ENCODE measurements around the gene WDR27.

WDR27 gene

DNA sequence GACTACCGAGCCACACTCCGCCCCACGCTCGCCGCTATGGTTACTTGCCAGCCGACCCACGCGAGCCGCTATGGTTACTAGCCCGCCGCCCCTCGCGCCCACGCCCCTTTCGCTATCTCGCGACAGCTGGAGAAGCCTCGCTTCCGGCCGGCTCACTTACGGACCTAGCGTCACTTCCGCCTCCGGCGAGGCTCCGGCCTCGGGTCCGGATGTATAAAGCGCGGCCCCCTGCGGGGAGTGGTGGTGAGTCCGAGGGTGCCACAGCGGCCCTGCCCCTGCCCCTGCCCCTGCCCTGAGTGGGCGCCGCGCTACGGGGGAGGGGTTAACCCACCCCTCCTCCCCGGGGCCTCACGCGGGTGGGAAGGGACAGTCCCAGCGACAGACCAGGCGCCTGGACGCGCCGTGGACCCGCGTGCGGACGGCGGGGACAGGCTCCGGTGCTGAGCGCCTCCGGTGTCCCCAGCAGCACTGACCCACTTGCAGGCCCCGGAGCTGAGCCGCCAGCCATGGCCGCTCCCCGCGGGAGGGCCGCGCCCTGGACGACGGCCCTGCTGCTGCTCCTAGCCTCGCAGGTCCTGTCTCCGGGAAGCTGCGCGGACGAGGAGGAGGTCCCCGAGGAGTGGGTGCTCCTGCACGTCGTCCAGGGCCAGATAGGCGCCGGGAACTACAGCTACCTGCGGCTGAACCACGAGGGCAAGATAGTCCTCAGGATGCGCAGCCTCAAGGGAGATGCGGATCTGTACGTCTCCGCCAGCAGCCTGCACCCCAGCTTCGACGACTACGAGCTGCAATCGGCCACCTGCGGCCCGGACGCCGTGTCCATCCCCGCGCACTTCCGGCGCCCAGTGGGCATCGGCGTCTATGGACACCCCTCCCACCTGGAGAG lies at the start of gene WDR27, which contains the start of gene C6orf120:
WDR27 (minus strand) TSS at position 76 of the 886 bp plus-strand sequence. CDS start 13,024 bp downstream, outside the sequence.
C6orf120 (plus strand) TSS at position 173 of the 886 bp plus-strand sequence; CDS start at position 507, 334 bp downstream.
- DNase-seq (ENCODE audit: low read depth), result peak; percentile 97

DNA sequence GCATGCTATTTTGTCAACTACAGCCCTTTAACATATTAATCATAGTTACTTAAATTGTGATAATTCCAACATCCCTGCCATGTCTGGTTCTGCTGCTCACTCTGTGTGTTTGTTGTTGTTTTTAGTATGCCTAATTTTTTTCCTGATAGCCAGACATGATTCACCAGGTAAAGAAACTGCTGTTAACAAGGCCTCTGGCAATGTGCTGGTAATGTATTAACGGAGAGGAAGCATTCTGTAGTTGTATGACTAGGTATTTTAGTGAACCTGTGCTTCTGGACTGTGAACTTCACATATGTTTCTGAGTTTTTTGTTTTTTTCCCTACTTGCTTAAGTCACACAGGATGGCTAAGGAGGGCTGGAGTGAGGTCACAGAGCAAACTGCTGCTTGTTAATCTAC lies 44.7 kb upstream of the WDR27 start:
- no peak for DNase-seq (ENCODE audit: low read depth)

DNA sequence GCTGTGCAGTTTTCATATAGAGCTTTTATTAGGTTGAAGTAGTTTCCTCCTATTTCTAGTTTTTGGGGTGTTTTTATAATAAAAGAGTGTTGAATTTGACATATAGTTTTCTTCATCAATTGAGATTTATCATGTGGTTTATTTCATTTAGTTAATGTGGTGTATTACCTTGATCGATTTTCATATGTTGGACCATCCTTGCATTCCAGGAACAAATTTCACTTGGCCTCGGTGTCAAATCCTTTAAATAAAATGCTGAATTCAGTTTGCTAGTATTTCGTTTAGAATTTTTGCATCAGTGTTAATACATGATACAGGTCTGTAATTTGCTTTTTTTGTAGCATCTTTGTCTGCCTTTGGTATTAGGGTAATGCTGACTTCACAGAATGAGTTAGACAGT lies 43.6 kb upstream of the WDR27 start:
- no peak for DNase-seq (ENCODE audit: low read depth)

DNA sequence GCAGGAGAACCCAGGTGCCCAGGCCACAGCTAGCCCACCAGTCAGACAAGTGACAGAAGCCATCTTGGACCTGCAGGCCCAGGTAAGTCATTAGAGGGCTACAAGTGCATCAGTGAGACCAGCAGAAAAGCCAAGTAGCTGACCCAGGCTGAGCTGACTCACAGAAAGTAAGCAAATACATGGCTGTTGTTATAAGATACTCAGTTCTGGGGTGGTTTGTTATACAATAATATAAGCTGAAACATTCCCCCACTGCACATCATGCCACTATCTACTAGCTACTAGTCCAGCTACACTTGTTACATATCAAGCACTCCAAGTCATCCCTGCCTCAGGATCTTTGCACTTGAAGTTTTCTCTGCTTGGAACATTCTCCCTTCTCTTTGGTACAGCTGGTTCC lies 39.5 kb upstream of the WDR27 start:
- DNase-seq (ENCODE audit: low read depth), result no peak

DNA sequence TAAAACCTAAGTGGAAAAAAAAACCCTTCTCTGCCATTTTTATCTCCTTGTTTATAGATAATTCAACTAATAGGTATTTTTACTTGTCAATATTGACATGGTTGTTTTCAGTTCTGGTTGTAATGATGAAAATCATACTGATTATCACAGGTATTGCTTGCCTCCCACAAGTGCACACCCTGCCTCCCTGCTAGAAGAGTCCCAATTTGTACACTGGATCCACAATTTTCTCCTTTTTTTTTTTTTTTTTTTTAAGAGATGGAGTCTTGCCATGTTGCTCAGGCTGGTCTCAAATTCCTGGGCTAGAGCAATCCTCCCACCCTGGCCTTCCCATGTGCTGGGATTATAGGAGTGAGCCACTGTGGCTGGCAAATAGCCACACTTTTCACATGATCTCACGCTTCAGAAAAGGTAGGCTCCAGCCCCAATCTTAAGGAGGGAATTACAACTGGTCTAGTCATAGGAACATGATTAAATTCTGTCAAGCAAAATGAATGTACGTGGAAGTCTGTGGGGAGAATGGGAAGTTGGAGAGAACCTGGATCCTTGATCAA lies 37.2 kb upstream of the WDR27 start:
- DNase-seq (ENCODE audit: low read depth), result no peak

DNA sequence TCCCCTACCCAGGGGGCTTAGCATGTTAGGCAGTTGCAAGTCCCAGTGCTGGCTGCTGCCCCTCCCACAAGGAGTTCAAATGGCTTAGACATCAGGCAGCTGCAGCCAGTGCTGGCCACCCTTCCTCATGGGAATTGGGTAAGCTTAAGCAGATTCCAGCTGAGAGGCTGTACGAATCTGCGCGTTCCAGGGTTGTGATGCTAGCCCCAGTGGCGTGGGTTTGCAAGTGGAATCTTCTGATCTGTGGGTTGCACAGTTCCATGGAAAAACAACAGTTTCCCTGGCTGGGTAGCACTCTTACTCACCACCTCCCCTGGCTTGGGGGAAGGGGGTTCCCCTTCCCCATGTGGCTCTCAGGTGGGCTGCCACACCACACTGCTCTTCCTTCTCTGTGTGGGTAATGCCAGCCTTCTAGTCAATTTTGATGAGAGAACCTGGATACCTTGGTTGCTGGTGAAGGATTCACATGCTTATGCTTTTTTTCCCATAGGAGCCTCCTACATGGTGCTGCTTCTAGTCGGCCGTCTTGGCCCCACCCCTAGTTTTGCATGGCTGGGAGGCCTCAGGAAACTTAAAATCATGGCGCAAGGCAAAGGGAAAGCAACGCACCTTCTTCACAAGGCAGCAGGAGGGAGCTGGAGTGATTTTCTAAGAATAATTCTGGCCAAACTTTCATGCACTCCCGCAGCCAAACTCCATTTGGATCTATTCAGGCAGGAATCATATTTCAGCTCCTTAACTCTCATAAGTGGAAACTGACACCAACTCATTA lies 36.6 kb upstream of the WDR27 start:
- DNase-seq (ENCODE audit: low read depth), result peak; percentile 39

DNA sequence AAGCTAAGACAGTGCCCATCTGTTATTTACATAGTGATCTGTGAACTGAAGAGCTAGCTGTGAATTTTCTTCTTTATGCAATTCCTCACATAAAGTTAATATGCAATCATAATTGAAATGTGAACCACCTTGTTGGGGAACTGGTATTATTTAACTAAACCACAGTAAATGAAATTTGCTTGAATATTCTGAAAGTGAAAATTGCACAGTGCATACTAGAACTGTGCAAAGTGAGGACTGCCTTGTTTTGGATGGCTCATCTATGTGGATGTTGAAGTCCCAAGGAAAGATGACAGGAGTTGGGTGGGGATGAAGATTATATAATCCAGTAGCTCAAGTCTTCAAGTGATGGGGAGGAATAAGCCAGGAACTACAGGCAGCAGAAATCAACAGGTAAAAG lies 28.1 kb upstream of the WDR27 start:
- no peak for DNase-seq (ENCODE audit: low read depth)

DNA sequence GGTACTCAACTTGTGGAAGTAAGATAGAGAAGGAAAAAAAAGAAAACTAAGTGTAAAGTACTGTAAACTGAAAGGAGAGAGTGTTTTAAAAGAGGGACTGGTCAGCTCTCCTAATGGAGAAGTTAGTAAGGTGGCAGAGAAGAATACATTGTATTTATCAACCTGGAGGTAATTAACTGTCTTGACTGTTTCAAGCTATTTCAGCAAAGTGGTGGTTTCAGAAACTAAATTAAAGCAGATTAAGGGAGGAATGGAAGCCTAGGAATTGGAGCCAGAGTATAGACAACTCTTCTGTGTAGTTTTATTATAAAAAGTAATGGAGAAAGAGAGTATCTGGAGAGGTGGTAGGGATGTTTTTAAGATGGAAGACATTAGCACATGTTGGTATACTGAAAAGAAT lies 25.1 kb upstream of the WDR27 start:
- no peak for DNase-seq (ENCODE audit: low read depth)

DNA sequence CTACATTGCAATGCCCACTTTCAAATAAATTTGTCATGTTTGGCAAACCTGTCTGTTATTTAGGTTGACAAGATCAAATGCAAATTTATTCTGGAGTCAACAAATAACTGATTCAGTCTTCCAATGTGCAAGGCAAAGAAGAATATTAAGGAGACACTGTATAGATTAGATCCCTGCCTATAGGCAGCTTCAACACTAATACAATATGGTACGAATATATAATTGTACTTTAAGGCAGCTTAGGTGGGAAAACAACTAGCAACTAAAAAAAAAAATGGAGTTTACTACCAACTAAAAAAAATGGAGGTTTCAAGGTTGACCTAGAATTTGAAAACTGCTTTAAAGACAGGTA lies 24.2 kb upstream of the WDR27 start:
- DNase-seq (ENCODE audit: low read depth), result no peak

DNA sequence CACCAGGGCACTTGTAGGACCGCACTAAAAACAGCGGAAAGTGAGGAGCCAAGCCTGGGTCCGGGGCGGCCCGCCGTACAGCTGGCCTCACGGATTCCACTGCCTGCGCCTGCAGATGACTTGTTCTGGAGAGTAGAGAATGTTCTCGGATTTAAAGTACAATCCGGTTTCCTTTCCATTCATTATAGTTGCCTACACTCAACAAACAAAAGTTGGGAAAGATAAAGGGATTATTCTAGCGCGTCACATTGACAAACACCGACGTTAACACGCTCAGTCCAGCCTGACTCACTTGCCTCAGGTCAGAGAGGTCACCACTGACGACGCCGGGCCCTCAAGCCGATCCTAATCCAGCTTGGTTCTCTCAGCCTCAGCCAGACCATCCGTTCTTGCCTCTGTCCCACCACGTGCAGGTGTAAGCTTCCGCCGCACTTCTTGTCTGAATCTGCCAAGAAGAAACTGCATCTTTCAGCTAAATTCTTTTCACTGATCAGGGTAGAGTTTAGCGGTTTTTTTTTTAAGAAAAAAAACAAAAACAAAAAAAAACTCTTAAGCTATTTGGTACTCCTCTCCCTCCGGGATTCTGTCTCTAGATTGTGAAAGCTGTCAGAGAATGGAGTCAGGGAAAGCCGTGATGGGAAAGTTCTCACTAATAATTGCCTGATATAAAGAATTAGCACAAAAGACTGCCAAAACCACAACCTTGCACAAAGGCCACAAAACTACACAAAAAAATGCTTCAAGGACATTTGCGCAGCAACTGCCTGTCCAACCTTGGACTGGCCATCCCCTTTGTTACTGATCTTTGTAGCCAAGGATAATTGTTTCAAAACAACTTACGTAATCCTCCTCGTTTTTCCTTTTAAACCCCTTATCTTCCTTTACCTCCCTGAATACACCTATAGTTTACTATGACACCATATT lies 23.6 kb upstream of the WDR27 start:
- peak; percentile 96 for DNase-seq (ENCODE audit: low read depth)

DNA sequence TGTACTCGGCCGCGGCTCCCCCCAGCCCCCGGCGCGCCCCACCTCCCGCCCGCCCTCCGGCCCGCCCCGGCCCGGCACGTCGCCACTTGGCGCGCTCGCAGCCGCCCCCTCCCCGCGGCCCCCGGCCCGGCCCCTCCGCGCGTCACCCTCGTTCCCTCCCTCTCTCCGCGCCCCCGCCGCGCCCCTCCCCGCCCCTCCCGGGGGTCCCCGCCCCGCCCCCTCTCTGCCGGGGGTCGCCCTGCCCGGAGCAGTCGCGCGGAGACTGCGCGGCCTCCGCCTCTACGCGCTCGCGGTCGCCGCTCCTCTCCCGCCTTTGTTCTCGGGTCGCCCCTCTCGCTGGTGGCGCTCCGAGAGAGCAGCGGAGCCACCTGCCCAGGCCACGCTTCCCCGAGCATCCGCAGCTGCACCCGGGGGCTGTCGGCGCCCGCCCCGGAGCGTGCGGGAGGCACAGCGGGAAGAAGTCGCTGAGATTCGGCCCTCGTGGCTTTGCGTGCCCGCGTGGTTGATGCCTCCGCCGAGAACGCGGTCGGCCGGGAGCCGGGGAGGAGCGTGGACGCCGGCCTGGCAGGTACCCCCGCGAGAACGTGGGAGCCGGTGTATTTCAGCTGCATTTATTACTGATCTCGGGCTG lies 22.8 kb upstream of the WDR27 start, which contains the start of gene PHF10:
PHF10 (minus strand) TSS at position 7 of the 631 bp plus-strand sequence. CDS start 569 bp downstream, outside the sequence.
- DNase-seq (ENCODE audit: low read depth), result no peak

DNA sequence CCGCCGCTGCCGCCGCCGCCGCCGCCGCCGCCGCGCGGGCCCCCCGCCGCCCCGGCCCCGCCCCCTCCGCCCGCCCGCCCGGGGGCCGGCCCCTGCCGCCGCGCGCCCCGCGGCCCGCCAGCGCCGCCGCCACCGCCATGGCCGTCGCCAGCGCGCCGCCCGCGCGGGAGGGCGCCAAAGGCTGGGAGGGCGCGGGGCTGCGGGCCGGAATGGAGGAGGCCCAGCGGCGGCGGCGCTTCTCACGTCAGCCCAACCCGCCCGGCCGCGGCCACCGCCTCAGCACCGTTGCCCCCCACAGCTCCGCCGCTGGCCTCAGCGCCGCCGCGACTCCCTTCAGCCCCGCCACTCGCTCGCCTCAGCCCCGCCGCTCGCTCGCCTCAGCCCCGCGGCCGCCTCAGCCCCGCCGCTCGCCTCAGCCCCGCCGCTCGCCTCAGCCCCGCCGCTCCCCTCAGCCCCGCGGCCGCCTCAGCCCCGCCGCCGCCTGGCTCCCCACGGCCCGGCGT lies 22.2 kb upstream of the WDR27 start:
- DNase-seq (ENCODE audit: low read depth), result peak; percentile 30

DNA sequence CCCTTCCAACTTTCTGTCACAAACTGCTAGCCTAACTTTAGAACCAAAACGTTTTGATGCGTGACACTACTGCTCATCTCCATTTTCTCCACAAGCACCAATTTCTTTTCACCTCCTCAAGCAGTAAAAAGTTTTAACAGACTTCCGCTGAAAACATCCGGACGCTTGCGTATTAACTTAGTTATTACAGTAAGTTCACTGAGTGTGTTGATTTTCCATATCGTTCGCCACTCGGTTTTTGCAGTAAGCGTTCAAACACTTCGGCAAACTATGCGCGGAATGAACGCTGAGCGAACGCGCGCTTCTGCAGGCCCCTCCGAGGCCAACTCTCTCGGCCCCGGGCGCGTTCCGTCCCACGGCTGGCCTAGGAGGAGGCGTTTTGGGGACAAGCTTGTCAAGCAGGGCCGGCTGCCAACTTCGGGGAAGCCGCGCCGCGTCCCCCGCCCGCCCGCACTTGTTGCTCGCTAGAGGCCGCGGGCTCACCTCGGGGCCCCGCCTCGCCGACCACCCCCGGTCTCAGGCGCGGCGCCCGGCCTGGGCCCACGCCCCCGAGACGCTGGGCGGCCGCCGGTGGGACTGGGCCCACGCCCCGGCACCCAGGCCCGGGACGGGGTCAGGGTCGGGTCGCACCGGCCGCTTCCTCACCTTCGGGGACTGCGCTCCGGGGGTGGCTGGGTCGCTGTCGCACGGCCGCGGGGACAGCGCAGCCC lies 21.5 kb upstream of the WDR27 start:
- peak; percentile 88 for DNase-seq (ENCODE audit: low read depth)

DNA sequence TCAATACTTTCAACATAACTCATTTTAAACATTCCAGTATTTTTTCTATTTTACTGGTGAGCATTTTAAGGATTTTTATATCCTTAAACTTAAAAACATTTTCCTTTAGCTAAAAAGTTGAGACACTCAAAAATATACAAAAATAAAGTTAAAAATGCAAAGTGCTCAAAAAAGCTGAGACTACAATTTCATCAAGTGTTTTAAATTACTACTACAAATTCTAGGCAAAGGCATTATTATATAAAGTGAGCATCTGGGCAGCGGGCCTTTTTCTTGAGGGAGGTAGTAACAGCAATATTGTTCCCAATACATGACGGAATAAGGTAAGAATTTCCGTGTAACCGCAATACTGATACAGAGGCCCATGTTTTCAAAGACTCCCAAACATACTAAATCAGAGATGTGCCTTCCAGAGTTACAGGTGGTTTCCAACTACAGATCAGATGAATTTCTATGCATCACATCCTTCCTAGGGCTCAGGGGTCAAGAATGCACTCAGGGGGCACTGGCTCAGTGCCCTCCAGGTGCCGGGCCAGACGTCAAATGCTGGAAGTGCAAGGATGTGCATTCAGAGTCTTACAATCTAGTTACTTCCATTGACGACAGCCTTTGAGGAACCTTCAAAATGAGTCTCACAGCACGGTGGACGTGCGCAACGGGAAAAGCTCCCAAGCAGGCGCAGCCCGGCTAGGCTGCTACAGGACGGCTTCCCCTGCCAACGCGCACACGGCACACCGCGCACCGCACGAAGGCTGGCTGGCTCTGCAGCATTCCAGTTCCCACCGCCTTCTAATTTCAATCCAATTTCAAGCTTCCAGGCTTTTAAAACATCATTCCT lies 20.8 kb upstream of the WDR27 start:
- DNase-seq (ENCODE audit: low read depth), result peak; percentile 88

DNA sequence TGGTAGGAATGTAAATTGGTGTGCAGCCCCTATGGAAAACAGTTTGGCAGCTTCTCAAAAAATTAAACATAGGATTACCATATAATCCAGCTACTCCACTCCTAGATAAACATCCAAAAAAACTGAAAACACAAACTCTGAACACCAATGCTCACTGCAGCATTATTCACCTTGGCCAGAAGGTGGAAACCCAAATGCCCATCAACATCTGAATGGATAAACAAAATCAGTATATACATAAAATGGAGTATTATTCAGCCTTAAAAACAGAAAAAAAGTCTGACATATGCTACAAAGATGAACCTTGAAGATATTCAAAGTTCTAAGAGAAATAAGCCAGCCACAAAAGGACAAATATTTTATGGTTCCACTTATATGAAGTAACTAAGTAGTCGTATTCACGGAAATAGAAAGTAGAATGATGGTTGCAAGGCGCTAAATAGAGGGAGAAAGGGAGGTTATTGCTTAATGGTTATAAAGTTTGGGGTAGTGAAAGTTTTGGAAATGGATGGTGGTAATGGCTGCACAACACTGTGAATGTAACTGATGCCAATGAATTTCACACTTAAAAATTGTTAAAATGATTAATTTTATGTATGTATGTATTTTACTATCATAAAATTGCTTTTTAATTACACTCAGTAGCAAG lies 18.5 kb upstream of the WDR27 start:
- DNase-seq (ENCODE audit: low read depth), result no peak

DNA sequence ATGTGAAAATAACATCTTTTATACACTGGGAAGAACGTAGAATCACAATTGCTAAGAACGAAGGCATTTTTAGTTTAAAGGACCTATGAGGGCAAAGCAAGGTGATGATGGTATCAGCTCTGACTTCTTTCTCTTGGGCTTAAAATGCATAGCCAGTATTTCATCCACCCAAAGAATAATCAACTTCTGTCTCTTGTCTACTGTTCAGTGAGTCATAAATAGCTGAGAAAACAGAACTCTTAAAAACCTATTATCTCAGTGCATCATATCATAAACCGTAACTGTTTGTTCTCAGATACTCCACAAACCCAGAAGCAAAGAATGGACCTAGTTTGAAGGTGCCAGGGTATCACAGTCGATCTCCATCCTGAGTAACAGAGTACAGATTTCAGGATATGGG lies 17.3 kb upstream of the WDR27 start:
- DNase-seq (ENCODE audit: low read depth), result peak; percentile 61

DNA sequence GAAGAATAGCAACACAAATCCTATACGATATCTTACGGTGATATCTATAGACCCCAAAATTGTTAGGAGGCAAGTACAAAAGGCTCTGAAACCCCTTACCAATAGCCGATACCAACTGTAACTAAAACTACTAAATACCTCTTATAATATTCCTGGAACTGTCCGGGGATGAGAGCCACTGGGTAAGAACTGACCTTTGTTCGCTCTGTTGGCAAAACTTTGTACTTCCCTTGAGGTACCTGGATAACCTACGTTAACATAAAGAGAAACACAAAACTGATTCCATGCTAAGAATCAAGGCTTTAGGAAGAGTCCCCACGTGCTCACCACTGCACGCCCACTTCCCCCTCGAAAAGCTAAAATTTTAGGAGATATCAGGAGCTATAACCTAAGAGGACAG lies 12.8 kb upstream of the WDR27 start:
- no peak for DNase-seq (ENCODE audit: low read depth)

DNA sequence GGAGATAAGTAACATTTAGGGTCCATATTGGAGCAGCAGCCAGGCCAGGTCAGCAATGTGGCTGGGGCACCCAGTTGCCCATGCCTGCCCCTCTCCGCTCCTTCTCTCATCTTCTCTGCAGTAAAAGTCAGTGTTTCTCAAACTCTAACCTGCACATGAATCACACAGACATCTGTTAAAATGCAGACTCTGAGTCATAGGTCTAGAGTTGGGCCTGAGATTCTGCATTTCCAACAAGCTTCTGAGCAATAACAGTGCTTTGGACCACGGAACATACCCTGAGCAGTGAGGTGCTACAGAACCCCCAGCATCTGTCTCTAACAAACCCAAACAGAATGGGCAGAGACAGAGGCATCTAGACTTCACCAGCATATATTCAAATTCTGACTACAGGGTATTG lies 12.3 kb upstream of the WDR27 start:
- DNase-seq (ENCODE audit: low read depth), result no peak

DNA sequence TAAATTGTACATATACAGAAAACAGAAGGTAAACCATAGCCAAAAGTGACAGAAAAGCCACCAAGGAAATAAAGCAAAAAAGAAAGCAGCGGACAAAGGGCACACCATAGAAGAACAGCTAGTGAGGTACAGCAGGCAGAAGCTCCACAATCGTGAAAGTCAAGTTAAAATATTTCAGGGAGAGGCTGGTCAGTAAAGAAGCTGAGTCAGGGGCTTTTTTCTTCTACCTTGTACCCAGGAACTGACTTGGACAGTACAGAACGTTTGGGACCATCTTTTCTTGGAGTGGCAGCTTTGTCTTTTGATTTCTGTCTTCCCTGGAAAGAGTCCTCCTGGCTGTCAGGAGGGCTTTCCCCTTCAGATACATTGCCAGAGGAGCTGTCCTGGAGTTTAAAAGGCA lies 8.2 kb upstream of the WDR27 start:
- DNase-seq (ENCODE audit: low read depth), result no peak

All from iris pigment epithelial cell (primary cell).